Measurements from ENCODE around the gene ZNF358. TPM values are rescaled to one million over a fixed set of nuclear protein-coding genes. Genes with fewer than 3 reads are reported as not detected.
A peak's percentile ranks its signal among the peaks of the same experiment; 100 is the strongest.

Gene ZNF358
- total RNA-seq, 1 donor from 2014 or later, result 41.1 TPM

GRCh38 chr19:7522072-7522922 lies 6.4 kb downstream of the ZNF358 start, which contains the start of gene MCOLN1:
Gene MCOLN1, plus strand, starts transcription at chr19:7522624. Its CDS starts 127 bp downstream, at chr19:7522751.
- Histone ChIP-seq H3K4me3 (ENCODE audit: insufficient read depth, low read depth, low read length) (peak within 1 kb of the TSS; percentile 72), H3K4me2 (ENCODE audit: low read length) (peak within 1 kb of the TSS; percentile 99), H3K9ac (ENCODE audit: low read length) (peak within 1 kb of the TSS; percentile 84), H2AFZ (ENCODE audit: low read depth, low read length) (peak within 1 kb of the TSS; percentile 86), H3K4me1 (ENCODE audit: insufficient read depth, low read length) (peaks cover 15% of the 10 kb centered on the region), H3K36me3 (ENCODE audit: insufficient read depth, low read length) (peaks cover 4% of the 10 kb centered on the region), H3K79me2 (ENCODE audit: insufficient read depth, low read length) (peaks cover 25% of the 10 kb centered on the region), H3K9me3 (ENCODE audit: insufficient read depth, low read depth, low read length) (no peaks in the 10 kb centered on the region), H3K27ac (ENCODE audit: low read depth, low read length) (peak within 1 kb of the TSS; percentile 21), H3K27me3 (ENCODE audit: insufficient read depth, low read length) (no peaks in the 10 kb centered on the region), H4K20me1 (ENCODE audit: insufficient read depth, low read length) (peaks cover 5% of the 10 kb centered on the region)
- peak within 1 kb of the TSS; percentile 14 for H3K27ac Mint-ChIP-seq (ENCODE audit: unreplicated experiment)
- H3K4me1 Mint-ChIP-seq (ENCODE audit: low read depth, unreplicated experiment), result peaks cover 7% of the 10 kb centered on the region
- no peaks in the 10 kb centered on the region for H3K9me3 Mint-ChIP-seq (ENCODE audit: unreplicated experiment)
- DNase-seq (ENCODE audit: low read depth), result peak; percentile 79
- H3K27me3 Mint-ChIP-seq (ENCODE audit: low read depth, unreplicated experiment), result no peaks in the 10 kb centered on the region
- peak within 1 kb of the TSS; percentile 84 for H3K4me3 Mint-ChIP-seq (ENCODE audit: unreplicated experiment)
- H3K36me3 Mint-ChIP-seq (ENCODE audit: low read depth, unreplicated experiment), result no peaks in the 10 kb centered on the region
- peak; percentile 13 for FAIRE-seq
- no peak for TF ChIP-seq EZH2 (IDR thresholded peaks at IDR 0.05; ENCODE audit: insufficient read depth, low read length)
- TF ChIP-seq, protein P1, sequence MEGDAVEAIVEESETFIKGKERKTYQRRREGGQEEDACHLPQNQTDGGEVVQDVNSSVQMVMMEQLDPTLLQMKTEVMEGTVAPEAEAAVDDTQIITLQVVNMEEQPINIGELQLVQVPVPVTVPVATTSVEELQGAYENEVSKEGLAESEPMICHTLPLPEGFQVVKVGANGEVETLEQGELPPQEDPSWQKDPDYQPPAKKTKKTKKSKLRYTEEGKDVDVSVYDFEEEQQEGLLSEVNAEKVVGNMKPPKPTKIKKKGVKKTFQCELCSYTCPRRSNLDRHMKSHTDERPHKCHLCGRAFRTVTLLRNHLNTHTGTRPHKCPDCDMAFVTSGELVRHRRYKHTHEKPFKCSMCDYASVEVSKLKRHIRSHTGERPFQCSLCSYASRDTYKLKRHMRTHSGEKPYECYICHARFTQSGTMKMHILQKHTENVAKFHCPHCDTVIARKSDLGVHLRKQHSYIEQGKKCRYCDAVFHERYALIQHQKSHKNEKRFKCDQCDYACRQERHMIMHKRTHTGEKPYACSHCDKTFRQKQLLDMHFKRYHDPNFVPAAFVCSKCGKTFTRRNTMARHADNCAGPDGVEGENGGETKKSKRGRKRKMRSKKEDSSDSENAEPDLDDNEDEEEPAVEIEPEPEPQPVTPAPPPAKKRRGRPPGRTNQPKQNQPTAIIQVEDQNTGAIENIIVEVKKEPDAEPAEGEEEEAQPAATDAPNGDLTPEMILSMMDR (IDR thresholded peaks at IDR 0.05; ENCODE audit: insufficient read depth, low read depth, low read length), result no peak

DNA sequence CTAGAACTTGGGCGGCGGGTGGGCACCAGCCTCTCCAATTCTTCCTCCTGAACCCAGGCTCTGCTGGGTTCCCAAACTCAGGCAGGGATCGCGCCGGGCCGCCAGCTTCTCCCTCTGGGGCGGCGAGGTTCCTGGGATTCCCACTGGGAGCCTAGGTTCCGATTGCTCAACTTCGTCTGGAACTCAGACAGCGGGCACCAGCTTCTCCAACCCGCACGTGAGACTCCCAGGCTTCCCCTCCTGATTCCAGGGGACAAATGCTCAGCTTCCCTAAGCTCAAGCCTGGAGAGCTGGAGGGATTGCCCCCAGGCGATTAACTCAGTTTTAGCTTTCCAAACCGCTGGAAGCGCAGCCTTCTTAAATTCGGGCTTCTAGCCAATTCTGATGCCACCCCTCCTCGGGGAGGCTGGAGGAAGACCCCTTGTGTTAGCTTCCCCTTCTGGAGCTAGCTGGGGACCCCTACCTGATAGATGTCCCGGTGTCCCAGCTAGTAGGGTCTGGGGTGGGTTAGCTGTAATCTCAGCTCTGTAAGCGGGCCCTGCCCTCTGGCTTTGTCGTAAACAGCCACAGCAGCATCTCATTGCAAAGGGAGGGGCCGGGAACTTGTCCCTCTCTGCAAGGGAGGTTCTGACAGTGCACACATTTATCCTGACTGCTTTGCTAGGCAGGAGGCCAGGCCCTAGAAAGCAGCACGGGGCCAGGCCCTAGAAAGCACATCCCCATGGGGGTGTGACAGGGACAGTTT lies 7.2 kb downstream of the ZNF358 start:
- Histone ChIP-seq H3K36me3 (ENCODE audit: insufficient read depth, low read length) (peaks cover 4% of the 10 kb centered on the region), H3K79me2 (ENCODE audit: insufficient read depth, low read length) (peaks cover 22% of the 10 kb centered on the region), H3K27ac (ENCODE audit: low read depth, low read length) (peak overlapping the region; percentile 14), H3K4me2 (ENCODE audit: low read length) (peak overlapping the region; percentile 99), H3K4me3 (ENCODE audit: insufficient read depth, low read depth, low read length) (peak overlapping the region; percentile 72), H2AFZ (ENCODE audit: low read depth, low read length) (peak overlapping the region; percentile 81), H3K27me3 (ENCODE audit: insufficient read depth, low read length) (no peaks in the 10 kb centered on the region), H4K20me1 (ENCODE audit: insufficient read depth, low read length) (peaks cover 5% of the 10 kb centered on the region), H3K4me1 (ENCODE audit: insufficient read depth, low read length) (peaks cover 15% of the 10 kb centered on the region), H3K9me3 (ENCODE audit: insufficient read depth, low read depth, low read length) (no peaks in the 10 kb centered on the region), H3K9ac (ENCODE audit: low read length) (peak overlapping the region; percentile 84)
- H3K36me3 Mint-ChIP-seq (ENCODE audit: low read depth, unreplicated experiment), result no peaks in the 10 kb centered on the region
- TF ChIP-seq, protein P1 (IDR thresholded peaks at IDR 0.05; ENCODE audit: insufficient read depth, low read depth, low read length), result no peak
- no peak for TF ChIP-seq EZH2 (IDR thresholded peaks at IDR 0.05; ENCODE audit: insufficient read depth, low read length)
- H3K27me3 Mint-ChIP-seq (ENCODE audit: low read depth, unreplicated experiment), result no peaks in the 10 kb centered on the region
- DNase-seq (ENCODE audit: low read depth) (no peak), FAIRE-seq (no peak)
- H3K4me3 Mint-ChIP-seq (ENCODE audit: unreplicated experiment), result peak overlapping the region; percentile 82
- H3K4me1 Mint-ChIP-seq (ENCODE audit: low read depth, unreplicated experiment), result peaks cover 7% of the 10 kb centered on the region
- H3K9me3 Mint-ChIP-seq (ENCODE audit: unreplicated experiment), result no peaks in the 10 kb centered on the region
- no peak overlapping the region for H3K27ac Mint-ChIP-seq (ENCODE audit: unreplicated experiment)
